H1 (cell line): ENCODE measurements around the gene MIX23.

Experiments
- CTCF ChIP-seq, 3 experiments: IDR thresholded peaks; 1 replicate in 2 of 3; 2 replicates in 1 of 3; pipeline versions ENCODE4 v1.5.1 to v1.6.1; 2011; ENCODE audit warnings: low read length in 3 of 3, mild to moderate bottlenecking in 3 of 3, inconsistent platforms in 2 of 3, low read depth in 1 of 3, moderate library complexity in 1 of 3; ENCODE audit not compliant: insufficient read depth in 1 of 3; ENCODE audit errors: control extremely low read depth in 1 of 3
- EGR1 ChIP-seq: IDR thresholded peaks from 2 replicates; pipeline ENCODE4 v1.6.1; 2011; ENCODE audit warnings: low read depth, low read length, borderline replicate concordance
- EZH2 ChIP-seq: fragments of 200-600 bp; sonication (generic); IDR thresholded peaks from 2 replicates; pipeline ENCODE4 v1.7.1; 2012; ENCODE audit warnings: low read depth, mild to moderate bottlenecking, moderate library complexity, low read length, inconsistent platforms; ENCODE audit not compliant: severe bottlenecking
- KDM1A ChIP-seq: fragments of 200-600, 300-600 bp; sonication (generic); IDR thresholded peaks from 2 replicates; pipeline ENCODE4 v1.7.1; 2016; ENCODE audit warnings: mild to moderate bottlenecking, low read length, borderline replicate concordance
- NANOG ChIP-seq: IDR thresholded peaks from 2 replicates; pipeline ENCODE4 v1.6.1; 2011; ENCODE audit warnings: low read length, low read depth, mild to moderate bottlenecking, inconsistent platforms; ENCODE audit not compliant: insufficient read depth, poor library complexity, severe bottlenecking
- POLR2A ChIP-seq, 2 experiments: IDR thresholded peaks; 1 replicate in 1 of 2; 2 replicates in 1 of 2; pipeline ENCODE4 v1.6.1; 2011; ENCODE audit warnings: low read depth in 2 of 2, low read length in 2 of 2, mild to moderate bottlenecking in 2 of 2; ENCODE audit errors: control extremely low read depth in 1 of 2
- POLR2AphosphoS5 ChIP-seq: IDR thresholded peaks from 2 replicates; pipeline ENCODE4 v1.6.1; 2011; ENCODE audit warnings: low read depth, low read length
- POU5F1 ChIP-seq: IDR thresholded peaks from 2 replicates; pipeline ENCODE4 v1.6.1; 2011; ENCODE audit warnings: low read depth, mild to moderate bottlenecking, low read length, moderate library complexity
- RFX5 ChIP-seq: IDR thresholded peaks from 2 replicates; pipeline ENCODE4 v1.6.1; 2011; ENCODE audit warnings: low read depth, low read length, improper control_type of control experiment, borderline replicate concordance
- TAF1 ChIP-seq: IDR thresholded peaks from 2 replicates; pipeline ENCODE4 v1.6.1; 2011; ENCODE audit warnings: mild to moderate bottlenecking, low read depth, low read length
- YY1 ChIP-seq: IDR thresholded peaks from 2 replicates; pipeline ENCODE4 v1.6.1; 2011; ENCODE audit warnings: low read depth, mild to moderate bottlenecking, low read length

- no peak for TF ChIP-seq RFX5
- no peak for TF ChIP-seq EZH2
- no peak for TF ChIP-seq POLR2A (IDR thresholded peaks at IDR 0.05; ENCODE audit: control extremely low read depth in 1 of 2, low read depth in 2 of 2, low read length in 2 of 2)
- peak; percentile 29; the same call in 1 of the 2 replicates for TF ChIP-seq POLR2AphosphoS5
- TF ChIP-seq KDM1A: no peak
- TF ChIP-seq YY1: no peak
- no peak for TF ChIP-seq CTCF (IDR thresholded peaks at IDR 0.05; ENCODE audit: control extremely low read depth in 1 of 3, insufficient read depth in 1 of 3, low read depth in 1 of 3, low read length in 3 of 3)
- no peak for TF ChIP-seq NANOG
- TF ChIP-seq POU5F1: no peak
- no peak for TF ChIP-seq EGR1
- no peak for TF ChIP-seq TAF1
Measured at GRCh38 chr3:122358703-122359032, 24.4 kb downstream of the MIX23 start.
